IMR-90 (cell line): Measurements from ENCODE around the gene ANKRD40CL. TPM values are rescaled to one million over a fixed set of nuclear protein-coding genes. Genes with fewer than 3 reads are reported as not detected.

Experiments used
- ATAC-seq: fragments of 200-7000 bp; cut with Tn5 transposase; 2 replicates; pipeline ENCODE4 v1.9.1; 2020; ENCODE audit warnings: low read depth, mild to moderate bottlenecking, moderate library complexity
- BruUV-seq: library from RNA; stranded (reverse); fragments of 400-500 nt; replicated peaks from 2 replicates; lab custom pipeline; 2021; lab: Mats Ljungman, UMichigan
- CTCF ChIA-PET: fragments of 300-600 bp; formaldehyde crosslinking; extraction: SDS; loops from one replicate; lab custom pipeline; 2021; ENCODE audit warnings: antibody characterized with exemption; lab: Yijun Ruan, JAX
- POLR2A ChIA-PET: fragments of 300-600 bp; sonication (Branson Sonifier 250); formaldehyde crosslinking; loops from one replicate; lab custom pipeline; 2022; ENCODE audit warnings: antibody characterized with exemption; ENCODE audit not compliant: unreplicated experiment; lab: Charles Lee
- DNase-seq: peaks from one replicate; pipeline ENCODE4 v3.0.0; 2013
- H2AFZ ChIP-seq: replicated peaks from 2 replicates; pipeline ENCODE3; 2013; ENCODE audit warnings: low read length, mild to moderate bottlenecking; ENCODE audit not compliant: poor library complexity
- H2AK5ac ChIP-seq: 2 replicates; pipeline ENCODE4 v1.6.1; 2013; ENCODE audit warnings: low read depth, low read length, inconsistent platforms
- H2AK9ac ChIP-seq: replicated peaks from 2 replicates; pipeline ENCODE3; 2013; ENCODE audit warnings: mild to moderate bottlenecking, low read depth, low read length, moderate library complexity; ENCODE audit not compliant: poor library complexity
- H2BK120ac ChIP-seq: 2 replicates; pipeline ENCODE4 v1.6.1; 2013; ENCODE audit warnings: low read depth, low read length, inconsistent platforms
- H2BK15ac ChIP-seq: 3 replicates; pipeline ENCODE4 v1.6.1; 2013; ENCODE audit warnings: low read depth, low read length, inconsistent platforms
- H2BK20ac ChIP-seq: 2 replicates; pipeline ENCODE4 v1.6.1; 2013; ENCODE audit warnings: low read depth, mild to moderate bottlenecking, inconsistent platforms, low read length, moderate library complexity
- H2BK5ac ChIP-seq: 2 replicates; pipeline ENCODE4 v1.6.1; 2013; ENCODE audit warnings: mild to moderate bottlenecking, low read depth, low read length, inconsistent platforms; ENCODE audit not compliant: poor library complexity, severe bottlenecking
- H3K14ac ChIP-seq: replicated peaks from 2 replicates; pipeline ENCODE4 v1.6.1; 2013; ENCODE audit warnings: low read depth, low read length, inconsistent platforms
- H3K18ac ChIP-seq: 2 replicates; pipeline ENCODE4 v1.6.1; 2013; ENCODE audit warnings: low read depth, low read length, control low read depth
- H3K23ac ChIP-seq: 2 replicates; pipeline ENCODE4 v1.6.1; 2013; ENCODE audit warnings: low read depth, low read length, inconsistent platforms
- H3K27ac ChIP-seq: 2 replicates; pipeline ENCODE4 v1.5.1; 2013; ENCODE audit warnings: mild to moderate bottlenecking, control low read depth, low read length; ENCODE audit not compliant: insufficient read depth
- H3K27me3 ChIP-seq: 2 replicates; pipeline ENCODE4 v1.6.1; 2013; ENCODE audit warnings: low read length; ENCODE audit not compliant: control insufficient read depth, insufficient read depth
- H3K36me3 ChIP-seq: 2 replicates; pipeline ENCODE4 v1.6.1; 2013; ENCODE audit warnings: low read length, mixed read lengths; ENCODE audit not compliant: control insufficient read depth, insufficient read depth
- H3K4ac ChIP-seq: 2 replicates; pipeline ENCODE4 v1.6.1; 2013; ENCODE audit warnings: low read depth, low read length, inconsistent platforms
- H3K4me1 ChIP-seq: 2 replicates; pipeline ENCODE4 v1.6.1; 2013; ENCODE audit warnings: low read length, mixed read lengths; ENCODE audit not compliant: control insufficient read depth, insufficient read depth
- H3K4me2 ChIP-seq: 2 replicates; pipeline ENCODE4 v1.6.1; 2013; ENCODE audit warnings: low read depth, mild to moderate bottlenecking, control low read depth, low read length, moderate library complexity
- H3K4me3 ChIP-seq: 2 replicates; pipeline ENCODE4 v1.5.1; 2013; ENCODE audit warnings: low read depth, mild to moderate bottlenecking, control low read depth, low read length, moderate library complexity; ENCODE audit not compliant: insufficient read depth
- H3K56ac ChIP-seq: 2 replicates; pipeline ENCODE4 v1.6.1; 2013; ENCODE audit warnings: low read length, inconsistent platforms; ENCODE audit not compliant: insufficient read depth; ENCODE audit errors: extremely low read depth
- H3K79me1 ChIP-seq, 2 experiments: 2 replicates each; pipeline ENCODE4 v1.6.1; 2013; ENCODE audit warnings: low read length in 2 of 2, inconsistent platforms in 1 of 2, low read depth in 1 of 2
- H3K9ac ChIP-seq: 2 replicates; pipeline ENCODE4 v1.6.1; 2013; ENCODE audit warnings: low read depth, low read length, control low read depth
- H3K9me1 ChIP-seq: 2 replicates; pipeline ENCODE4 v1.6.1; 2013; ENCODE audit warnings: low read length, inconsistent platforms; ENCODE audit not compliant: insufficient read depth
- H3K9me3 ChIP-seq: 2 replicates; pipeline ENCODE4 v1.6.1; 2013; ENCODE audit warnings: low read length; ENCODE audit not compliant: control insufficient read depth, insufficient read depth
- H4K20me1 ChIP-seq: 2 replicates; pipeline ENCODE4 v1.6.1; 2013; ENCODE audit warnings: low read length, inconsistent platforms; ENCODE audit not compliant: insufficient read depth
- H4K5ac ChIP-seq: 2 replicates; pipeline ENCODE4 v1.6.1; 2013; ENCODE audit warnings: mild to moderate bottlenecking, low read depth, low read length, control low read depth
- H4K8ac ChIP-seq, 2 experiments: 2 replicates each; pipeline ENCODE4 v1.6.1; 2013; ENCODE audit warnings: low read depth in 2 of 2, low read length in 2 of 2, control low read depth in 1 of 2, inconsistent platforms in 1 of 2
- H4K91ac ChIP-seq: 2 replicates; pipeline ENCODE4 v1.6.1; 2013; ENCODE audit warnings: low read depth, low read length, inconsistent platforms; ENCODE audit not compliant: insufficient read depth
- BHLHE40 ChIP-seq: fragments of 150-350 bp; IDR thresholded peaks from 2 replicates; pipeline ENCODE4 v1.6.1; 2016; ENCODE audit warnings: mild to moderate bottlenecking, low read depth, low read length
- CEBPB ChIP-seq: IDR thresholded peaks from 2 replicates; pipeline ENCODE4 v1.6.1; 2012; ENCODE audit warnings: low read depth, low read length, improper control_type of control experiment
- ELK1 ChIP-seq: fragments of 150-350 bp; IDR thresholded peaks from 2 replicates; pipeline ENCODE4 v1.6.1; 2016; ENCODE audit warnings: low read depth, mild to moderate bottlenecking, low read length, moderate library complexity, borderline replicate concordance
- NFE2L2 ChIP-seq: fragments of 150-350 bp; IDR thresholded peaks from 2 replicates; pipeline ENCODE4 v1.6.1; 2016; ENCODE audit warnings: low read depth, mild to moderate bottlenecking, low read length
- RAD21 ChIP-seq: IDR thresholded peaks from 2 replicates; pipeline ENCODE4 v1.6.1; 2012; ENCODE audit warnings: low read length, improper control_type of control experiment
- RCOR1 ChIP-seq: IDR thresholded peaks from 2 replicates; pipeline ENCODE4 v1.6.1; 2012; ENCODE audit warnings: mild to moderate bottlenecking, low read length, improper control_type of control experiment; ENCODE audit not compliant: insufficient replicate concordance
- SMC3 ChIP-seq: fragments of 150-350 bp; IDR thresholded peaks from 2 replicates; pipeline ENCODE4 v1.6.1; 2016; ENCODE audit warnings: low read depth, mild to moderate bottlenecking, antibody characterized with exemption, low read length, moderate library complexity
- USF2 ChIP-seq: fragments of 150-350 bp; IDR thresholded peaks from 2 replicates; pipeline ENCODE4 v1.6.1; 2017; ENCODE audit warnings: mild to moderate bottlenecking, antibody characterized with exemption, low read length, low read depth
- WGBS, 2 experiments: methylation state at CpG; one replicate each; pipeline versions ENCODE4 v1.1.5 to v1.1.7; 2013; ENCODE audit warnings: missing lambda C conversion rate in 2 of 2; ENCODE audit not compliant: insufficient read length in 1 of 2; ENCODE audit errors: extremely low coverage in 2 of 2; 5-methylcytosine and 5-hydroxymethylcytosine counted together
- dilution Hi-C: fragments of 300-500 bp; cut with HindIII; formaldehyde crosslinking; loops from one replicate; pipeline ENCODE4 v1.14.3; 2018; ENCODE audit warnings: low sequenced_read_pairs; ENCODE audit not compliant: unreplicated experiment
- in situ Hi-C: fragments of 300-500 bp; cut with MboI; formaldehyde crosslinking; loops from 3 replicates; pipeline ENCODE4 v1.14.3; 2019; ENCODE audit warnings: low sequenced_read_pairs, inconsistent platforms, mixed read lengths
- intact Hi-C: fragments of 100-400 bp; cut with micrococcal nuclease; formaldehyde crosslinking; loops from 2 replicates; pipeline ENCODE4 v1.10.0; 2022
- polyA plus RNA-seq, 3 experiments: library from polyadenylated mRNA; depleted of rRNA; stranded (reverse); fragments of >200 nt; gene quantifications; 2 replicates each; pipeline ENCODE4 v1.2.3, GENCODE V29; 2012; ENCODE audit warnings: low replicate concordance in 1 of 3
- total RNA-seq: library from RNA; depleted of rRNA; stranded (reverse); fragments of >200 nt; gene quantifications from 2 replicates; pipeline ENCODE4 v1.2.3, GENCODE V29; 2012

The ANKRD40CL gene
- total and polyA plus RNA-seq, 2 of the 4 experiments (the other 2 are of a cell fraction), result not detected

- CTCF ChIA-PET, result no interaction called here
- Histone ChIP-seq H4K91ac (no peak overlapping the region), H3K36me3 (0 out of 2 replicates have a peak, but pooled peaks cover 3% of the 10 kb centered on the region), H2AK9ac (no peak overlapping the region), H3K9me3 (no peaks in the 10 kb centered on the region), H4K5ac (no peak overlapping the region), H2AK5ac (no peak overlapping the region), H2BK20ac (no peak overlapping the region), H3K4me1 (peaks cover 10% of the 10 kb centered on the region), H3K4me3 (no peak overlapping the region), H3K27ac (no peak overlapping the region), H3K18ac (no peak overlapping the region), H3K4me2 (no peak overlapping the region), H2BK5ac (no peak overlapping the region), H2BK120ac (no peak overlapping the region), H4K8ac (no peak overlapping the region), H3K23ac (no peak overlapping the region), H3K14ac (no peak overlapping the region), H4K20me1 (peaks cover 96% of the 10 kb centered on the region), H2BK15ac (no peak overlapping the region), H3K9ac (no peak overlapping the region), H3K79me1 (peaks cover 0 to 39% of the 10 kb centered on the region in 2 experiments; a peak in 3 of 4 replicates), H3K56ac (no peak overlapping the region), H2AFZ (no peak overlapping the region), H3K4ac (no peak overlapping the region), H3K27me3 (no peaks in the 10 kb centered on the region), H3K9me1 (peaks cover 11% of the 10 kb centered on the region)
- no TSS peak for BruUV-seq
- 100% methylated on average over 5 of the region's 12 CpGs; no CpG with 5 or more reads in 1 of the 2 experiments for whole genome bisulfite sequencing, 2 experiments
- ATAC-seq, result no peak
- TF ChIP-seq CEBPB (no peak), SMC3 (no peak), RCOR1 (no peak), USF2 (no peak), BHLHE40 (no peak), ELK1 (no peak), NFE2L2 (no peak), RAD21 (no peak)
- intact Hi-C loops (no loop called here), dilution Hi-C loops (no loop called here), in situ Hi-C loops (no loop called here)
- POLR2A ChIA-PET, result no interaction called here
- DNase-seq, result no peak
These were observed 41.3 kb downstream of the ANKRD40CL start for GRCh38 chr17:50725769-50726655.
